Measurements from ENCODE around the gene ARL5C.
A peak's percentile ranks its signal among the peaks of the same experiment; 100 is the strongest.

The ARL5C gene

DNA sequence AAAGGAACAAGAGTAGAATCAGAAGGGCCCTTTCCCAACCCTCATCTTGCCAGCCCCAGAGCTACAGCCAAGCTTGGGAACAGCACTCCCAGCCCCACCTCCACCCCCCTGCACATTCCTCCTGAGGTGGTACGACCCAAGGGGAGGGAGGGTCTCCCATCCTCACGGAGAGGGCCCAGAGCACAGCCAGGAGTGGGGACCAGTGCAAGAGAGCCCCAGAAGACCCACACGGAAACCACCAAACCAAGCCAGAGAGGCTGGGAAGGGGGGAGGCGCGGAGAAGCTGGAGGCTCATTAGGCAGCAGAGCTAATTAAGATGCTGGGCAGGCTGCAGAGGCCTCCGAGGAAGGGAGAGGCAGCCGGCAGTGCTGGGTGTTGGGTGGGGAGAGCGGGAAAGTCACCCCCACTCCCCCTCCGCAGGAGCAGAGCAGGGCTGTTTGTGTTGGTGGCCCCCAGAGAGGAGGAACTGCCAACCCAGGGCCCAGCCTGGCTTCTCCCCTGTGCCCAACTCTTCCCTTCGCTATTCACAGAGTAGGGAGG, 29.1 kb upstream of the ARL5C start:
- DNase-seq (ENCODE audit: low read depth, low spot score) = no peak
- no peak overlapping the region for H3K27ac ChIP-seq

DNA sequence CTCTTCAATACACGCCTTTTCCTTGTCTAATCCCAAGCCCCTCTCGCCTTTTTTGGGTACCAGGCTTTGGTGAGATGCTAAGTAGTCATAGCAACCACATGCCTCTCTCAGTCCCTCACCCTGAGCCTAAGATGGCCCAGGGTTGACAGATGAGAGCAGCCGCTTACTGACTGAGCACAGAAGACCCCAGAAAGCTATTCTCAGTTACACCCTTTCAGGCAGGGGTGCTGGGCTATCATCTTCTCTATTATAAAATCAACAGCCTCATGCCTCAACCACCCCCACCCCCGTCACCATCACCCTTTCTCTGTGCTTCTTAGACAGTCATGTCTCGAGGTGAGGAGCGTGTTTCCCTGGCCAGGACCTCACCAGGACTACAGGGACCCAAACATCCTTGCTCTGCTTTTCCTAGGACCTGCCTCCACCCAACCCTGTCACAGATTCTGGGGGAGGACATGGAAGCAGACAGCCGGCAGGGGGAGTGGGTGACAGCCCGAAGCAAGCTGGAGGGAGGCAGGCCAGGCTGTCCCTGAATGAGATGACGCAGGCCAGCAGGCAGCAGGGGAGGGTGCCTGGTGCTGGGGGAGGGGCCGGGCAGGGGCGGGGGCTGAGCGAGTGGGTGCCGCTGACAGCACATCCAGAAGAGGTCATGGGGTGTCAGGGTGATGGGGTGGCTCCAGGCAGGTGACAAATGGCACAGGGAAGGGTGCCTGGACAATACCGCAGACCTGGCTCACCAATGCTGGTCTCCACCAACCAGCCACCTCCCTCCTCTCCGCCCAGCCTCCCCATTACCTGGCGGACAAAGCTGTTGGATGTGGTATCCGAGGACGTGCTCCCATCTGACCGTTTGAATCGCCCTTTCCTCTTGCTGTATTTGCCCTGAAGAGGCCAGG, 28.4 kb upstream of the ARL5C start:
- H3K27ac ChIP-seq = no peak overlapping the region
- no peak for DNase-seq (ENCODE audit: low read depth, low spot score)

DNA sequence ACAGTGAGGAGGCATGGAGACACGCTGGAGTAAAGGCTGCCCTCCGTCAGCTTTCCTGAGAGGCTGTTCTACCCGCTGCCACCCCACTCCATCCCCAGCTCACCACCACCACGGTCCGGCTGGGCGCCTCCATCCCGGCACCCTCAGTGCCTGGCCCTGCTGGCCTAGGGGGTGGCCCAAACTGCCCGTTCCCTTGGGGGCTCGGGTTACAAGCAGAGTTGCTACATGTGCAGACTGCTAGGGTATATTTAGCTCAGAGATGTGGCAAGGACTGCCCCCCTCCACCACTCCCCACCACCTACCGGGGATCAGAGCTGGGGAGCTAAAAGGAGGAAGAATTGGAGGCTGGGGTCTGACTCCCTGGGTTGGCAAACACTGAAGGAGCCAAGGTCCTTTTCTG, 27.4 kb upstream of the ARL5C start:
- no peak for DNase-seq (ENCODE audit: low read depth, low spot score)
- H3K27ac ChIP-seq = no peak overlapping the region

DNA sequence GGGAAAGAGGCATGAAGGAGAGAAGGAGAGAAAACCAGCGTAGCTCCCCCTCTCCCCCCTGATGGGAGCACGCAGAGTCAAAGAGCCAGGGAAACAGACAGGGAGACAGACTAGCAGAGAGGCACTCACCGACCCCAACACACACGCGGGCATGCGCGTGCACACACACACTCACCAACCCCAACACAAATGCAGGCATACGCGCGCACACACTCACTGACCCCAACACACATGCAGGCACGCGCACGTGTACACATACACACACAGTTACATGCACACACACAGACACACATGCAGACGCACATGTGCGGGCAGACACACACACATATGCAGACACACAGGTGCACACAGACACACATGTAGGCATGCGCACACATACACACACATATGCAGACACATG, 26.9 kb upstream of the ARL5C start:
- DNase-seq (ENCODE audit: low read depth, low spot score) = no peak
- no peak overlapping the region for H3K27ac ChIP-seq

DNA sequence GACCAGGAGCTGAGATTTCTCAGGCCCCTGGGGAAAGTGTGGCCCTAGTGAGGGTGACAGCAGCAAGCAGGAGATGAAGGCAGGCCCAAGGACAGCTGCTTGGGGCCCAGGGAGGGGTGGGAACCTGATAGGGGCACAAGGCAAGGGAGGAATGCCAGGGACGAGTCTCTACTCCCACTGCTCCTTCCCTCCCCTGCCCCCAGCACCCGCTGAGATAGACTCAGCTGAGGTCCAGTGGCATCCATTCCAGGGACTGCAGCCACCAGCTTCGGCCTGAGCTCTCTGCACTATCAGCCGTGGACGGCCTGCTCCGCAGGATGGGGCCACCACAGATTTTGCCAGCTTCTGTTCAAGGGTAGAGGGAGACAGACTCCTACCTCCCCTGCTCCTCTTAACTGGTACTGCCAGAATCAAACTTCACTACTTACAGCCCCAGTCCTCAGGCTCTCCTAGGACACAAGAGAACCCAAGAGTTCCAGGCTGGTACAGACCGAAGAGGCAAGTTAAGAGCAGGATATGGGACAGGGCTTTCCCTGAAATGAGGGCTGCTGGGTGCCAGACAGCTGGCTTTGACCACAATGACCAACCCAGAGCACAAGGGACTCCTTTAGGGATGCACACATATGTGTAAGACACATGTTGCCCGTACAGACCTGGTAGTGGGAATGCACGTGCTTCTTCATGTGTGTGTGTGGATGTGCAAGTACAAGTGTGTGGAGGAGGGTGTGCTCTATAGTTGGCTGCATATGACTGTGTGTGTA, 26.0 kb upstream of the ARL5C start:
- no peak for DNase-seq (ENCODE audit: low read depth, low spot score)
- H3K27ac ChIP-seq = no peak overlapping the region

DNA sequence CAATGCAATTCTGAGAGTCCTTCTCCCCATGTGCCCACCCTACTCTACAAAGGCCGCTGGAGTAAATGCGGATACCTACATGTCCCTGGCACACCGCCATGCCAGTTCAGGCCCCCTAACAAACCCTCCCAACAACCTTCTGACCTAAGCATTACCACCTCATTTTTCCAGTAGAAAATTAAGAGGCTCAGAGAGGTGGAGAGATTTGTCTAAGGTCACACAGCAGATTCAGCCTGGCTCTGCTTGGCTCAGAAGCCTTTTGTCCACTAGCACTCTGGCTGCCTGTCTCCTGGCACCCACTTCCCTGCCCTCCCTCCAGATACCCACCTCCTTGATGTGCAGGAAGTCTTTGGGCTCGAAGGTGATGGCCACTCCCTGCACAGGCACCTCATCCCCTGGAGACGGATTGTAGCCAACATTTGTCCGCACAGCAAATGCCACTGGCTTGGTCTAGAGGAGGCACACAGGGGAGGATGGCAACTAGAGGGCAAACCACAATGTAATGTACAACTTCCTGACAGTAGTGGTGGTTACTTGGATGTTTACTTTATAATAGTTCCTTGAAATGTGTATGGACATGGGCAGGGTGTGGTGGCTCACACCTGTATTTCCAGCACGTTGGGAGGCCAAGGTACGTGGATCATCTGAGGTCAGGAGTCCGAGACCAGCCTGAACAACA, 21.3 kb upstream of the ARL5C start:
- H3K27ac ChIP-seq = no peak overlapping the region
- DNase-seq (ENCODE audit: low read depth, low spot score) = no peak

DNA sequence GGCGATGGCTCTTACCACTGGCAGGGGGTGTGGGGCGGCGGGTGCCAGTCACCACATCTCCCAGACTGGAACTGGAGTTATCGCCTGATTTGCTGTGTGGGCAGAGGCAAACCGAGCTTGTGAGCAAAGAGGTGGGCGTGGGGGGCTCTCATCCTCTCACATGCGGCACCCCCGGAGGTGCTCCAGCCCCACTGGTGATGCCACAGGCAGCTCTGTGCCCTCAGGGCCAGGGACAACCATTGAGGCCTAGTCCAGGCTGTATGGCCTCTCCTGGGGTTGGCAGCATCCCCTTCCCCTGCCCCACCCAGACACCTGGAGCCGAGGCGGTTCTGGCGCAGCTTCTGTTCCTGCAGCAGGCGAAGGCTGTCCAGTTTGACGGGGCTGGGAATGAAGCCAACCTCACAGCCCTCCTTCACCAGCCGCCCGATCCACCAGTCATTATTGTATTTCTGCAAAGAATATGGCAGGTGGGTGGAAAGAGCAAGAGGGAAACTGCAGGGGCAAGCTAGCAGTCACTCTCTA, 20.6 kb upstream of the ARL5C start:
- no peak overlapping the region for H3K27ac ChIP-seq
- no peak for DNase-seq (ENCODE audit: low read depth, low spot score)

DNA sequence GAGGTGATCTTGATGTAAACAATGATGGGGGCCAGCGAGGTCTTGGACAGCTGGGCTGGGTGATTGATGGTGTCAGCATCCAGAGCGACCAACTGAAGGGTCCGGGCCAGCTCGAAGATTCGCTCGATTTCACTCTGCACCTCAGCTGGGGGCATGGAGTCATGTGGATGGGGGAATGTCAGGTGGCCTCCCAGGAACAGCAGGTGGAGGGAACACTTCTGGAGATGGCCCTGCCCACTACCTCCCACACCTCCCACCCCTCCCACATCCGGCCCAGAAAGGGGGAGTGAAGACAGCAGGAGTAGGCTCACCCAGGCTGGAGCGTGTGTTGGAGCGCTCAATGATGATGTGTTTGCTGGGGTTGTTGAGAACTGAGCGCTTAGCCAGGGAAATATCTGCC, 17.8 kb upstream of the ARL5C start:
- DNase-seq (ENCODE audit: low read depth, low spot score) = no peak

DNA sequence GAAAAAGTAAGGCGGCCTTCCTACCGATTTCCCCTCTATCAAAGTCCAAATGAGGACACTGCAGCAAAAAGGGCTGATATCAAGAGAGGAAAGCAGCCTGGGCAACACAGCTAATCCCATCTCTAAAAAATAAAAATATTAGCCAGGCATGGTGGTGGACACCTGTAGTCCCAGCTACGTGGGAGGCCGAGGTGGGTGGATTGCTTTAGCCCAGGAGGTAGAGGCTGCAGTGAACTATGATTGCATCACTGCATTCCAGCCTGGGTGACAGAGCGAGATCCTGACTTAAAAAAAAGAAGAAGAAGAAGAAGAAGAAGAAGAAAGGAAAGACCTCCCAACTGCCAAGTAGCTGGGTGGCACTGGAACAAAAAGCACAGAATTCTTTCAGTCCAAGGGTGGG, 17.1 kb upstream of the ARL5C start:
- H3K27ac ChIP-seq = no peak overlapping the region
- no peak for DNase-seq (ENCODE audit: low read depth, low spot score)

More for the DNA sequence above, 17.8 kb upstream of the ARL5C start:
- H3K27ac ChIP-seq = no peak overlapping the region

DNA sequence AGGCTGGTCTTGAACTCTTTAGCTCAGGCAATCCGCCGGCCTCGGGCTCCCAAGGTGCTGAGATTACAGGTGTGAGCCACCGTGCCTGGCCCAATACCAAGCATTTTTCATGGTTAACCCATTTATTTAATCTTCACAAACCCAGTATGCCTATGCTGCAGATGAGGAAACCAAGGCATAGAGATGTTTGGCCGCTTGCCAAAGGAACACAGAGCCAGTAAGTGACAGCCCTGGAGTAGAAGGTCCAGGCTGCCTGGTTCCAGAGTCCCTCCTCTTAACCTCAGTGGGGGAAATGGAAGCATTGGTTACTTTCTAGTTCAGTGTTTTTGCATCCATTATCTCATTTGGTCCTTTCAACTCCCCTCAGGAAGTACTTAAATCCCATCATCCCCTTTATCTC, 15.3 kb upstream of the ARL5C start:
- DNase-seq (ENCODE audit: low read depth, low spot score) = no peak

DNA sequence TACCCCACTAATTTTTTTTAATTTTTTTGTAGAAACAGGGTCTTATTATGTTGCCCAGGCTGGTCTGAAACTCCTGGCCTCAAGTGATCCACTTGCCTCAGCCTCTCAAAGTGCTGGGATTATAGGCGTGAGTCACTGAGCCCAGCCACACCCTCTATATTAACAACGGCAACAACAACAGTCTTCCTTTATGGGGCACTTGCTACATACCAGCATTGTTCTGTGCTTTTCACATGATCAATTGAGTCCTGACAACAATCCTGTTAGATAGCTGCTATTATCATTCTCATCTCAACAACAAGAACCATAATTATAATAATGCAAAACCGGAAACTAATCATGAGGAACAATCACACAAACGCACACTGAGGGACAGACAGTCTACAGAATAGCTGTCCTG, 12.6 kb upstream of the ARL5C start:
- DNase-seq (ENCODE audit: low read depth, low spot score) = no peak
- H3K27ac ChIP-seq = peak overlapping the region; percentile 33

More for the DNA sequence above, 15.3 kb upstream of the ARL5C start:
- H3K27ac ChIP-seq = no peak overlapping the region

DNA sequence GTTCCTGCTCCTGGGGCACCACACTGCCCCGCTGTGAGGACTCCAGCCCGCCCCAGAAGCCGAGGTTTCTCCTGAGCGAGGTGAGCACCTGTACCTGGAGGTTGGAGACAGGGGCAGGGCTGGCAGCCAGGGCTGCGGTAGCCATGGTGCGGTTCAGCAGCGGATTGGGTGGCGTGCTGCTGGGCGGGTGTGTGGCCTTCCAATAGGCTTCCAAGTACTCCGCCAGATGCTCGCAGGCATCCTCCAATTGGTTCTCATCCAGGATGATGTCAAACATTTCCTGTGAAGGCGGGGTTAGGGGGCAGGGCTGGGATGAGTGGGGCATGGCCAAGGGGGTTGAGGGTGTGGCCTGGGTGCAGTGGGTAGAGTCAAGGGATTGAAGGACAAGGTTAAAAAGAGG, 11.3 kb upstream of the ARL5C start:
- no peak for DNase-seq (ENCODE audit: low read depth, low spot score)
- H3K27ac ChIP-seq = no peak overlapping the region

DNA sequence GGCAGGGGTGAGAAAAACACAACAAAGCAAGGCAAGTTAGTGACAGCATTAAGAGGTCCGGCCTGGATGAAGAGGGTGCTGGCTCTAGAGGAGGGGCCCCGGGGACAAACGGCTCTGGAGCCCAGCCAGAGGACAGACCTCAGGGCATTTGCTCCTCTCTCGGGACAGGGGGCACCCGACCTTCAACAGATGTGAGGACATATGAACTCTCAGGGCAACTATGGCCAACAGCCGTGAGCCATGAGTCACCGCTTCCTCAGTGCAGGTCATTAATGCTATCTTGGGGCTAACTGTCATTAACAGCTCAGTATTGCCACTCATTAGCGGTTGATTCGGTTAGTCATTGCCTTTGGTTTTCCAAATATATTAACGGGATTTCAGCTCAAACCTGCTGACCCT, 9.7 kb upstream of the ARL5C start:
- H3K27ac ChIP-seq = no peak overlapping the region
- DNase-seq (ENCODE audit: low read depth, low spot score) = no peak

DNA sequence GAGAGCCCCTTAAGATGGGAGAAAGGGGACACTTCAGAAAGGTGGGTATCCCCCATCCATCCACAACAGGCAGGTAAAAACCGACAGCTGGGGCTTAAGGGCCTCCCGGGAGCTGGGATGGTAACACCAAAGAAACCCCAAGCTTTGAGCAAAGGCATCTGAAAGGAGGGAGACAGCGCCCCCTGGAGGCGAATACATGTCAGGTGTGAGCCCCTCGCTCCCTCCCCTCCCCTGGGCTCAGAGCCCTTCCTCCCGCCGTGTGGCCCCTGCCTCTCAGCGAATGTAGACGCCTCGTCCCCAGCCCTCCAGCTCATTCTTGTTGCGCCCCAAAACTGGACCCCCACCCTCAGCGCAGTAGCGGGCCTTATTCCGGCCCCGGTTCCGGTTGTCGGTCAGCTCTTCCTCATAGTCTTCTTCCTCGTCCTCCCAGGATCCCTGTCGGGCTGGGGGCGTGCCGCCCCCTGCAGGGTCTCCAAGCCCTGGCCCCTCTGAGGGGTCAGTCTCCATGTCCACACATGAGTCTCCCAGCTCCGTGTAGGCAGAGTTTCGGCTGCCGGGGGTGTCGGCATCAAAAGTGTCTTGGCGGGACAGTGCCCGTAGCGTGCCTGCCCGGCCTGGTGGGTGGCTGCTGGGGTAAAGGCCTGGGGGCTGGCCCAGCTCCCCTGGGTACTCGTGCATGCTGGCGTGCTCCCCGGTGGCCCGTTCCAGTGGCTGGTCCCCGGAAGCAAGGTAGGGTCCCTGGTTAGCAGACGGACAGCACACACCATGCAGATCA, 9.1 kb upstream of the ARL5C start:
- no peak for DNase-seq (ENCODE audit: low read depth, low spot score)
- no peak overlapping the region for H3K27ac ChIP-seq

DNA sequence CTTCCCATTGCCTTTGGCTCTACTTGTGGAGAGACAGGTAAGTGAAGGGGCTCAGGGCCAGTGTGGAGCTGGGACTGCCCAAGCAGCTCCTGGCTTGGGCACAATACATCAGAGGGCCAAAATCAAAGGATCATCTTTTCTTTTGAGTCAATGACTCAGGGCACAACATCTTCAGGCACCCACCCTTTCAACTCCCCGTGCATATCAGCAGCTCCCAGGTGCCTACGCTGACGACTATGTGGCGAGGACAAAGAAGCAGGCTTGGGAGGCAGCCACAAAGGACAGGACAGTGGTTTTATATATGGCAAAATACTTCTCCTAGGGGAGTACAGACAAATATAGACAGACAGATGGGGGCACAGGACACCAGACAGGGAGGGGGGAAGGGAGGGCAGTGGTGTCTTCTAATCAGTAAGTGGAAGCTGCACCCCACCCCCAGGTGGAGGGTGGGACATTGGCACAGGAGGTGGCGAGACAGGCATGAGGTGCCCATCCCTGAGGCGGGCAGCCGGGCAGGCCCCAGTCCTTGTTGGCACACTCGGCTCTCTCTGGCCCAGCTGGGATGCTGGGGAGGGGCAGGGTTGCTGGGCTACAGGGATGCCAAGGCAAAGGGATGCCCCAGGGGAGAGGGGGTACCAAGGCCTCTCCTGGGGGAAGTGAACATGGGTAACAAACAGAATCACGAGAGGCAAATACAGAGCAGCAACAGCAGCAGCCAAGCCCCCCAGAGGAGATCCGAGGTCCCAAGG, 7.7 kb upstream of the ARL5C start:
- no peak overlapping the region for H3K27ac ChIP-seq

DNA sequence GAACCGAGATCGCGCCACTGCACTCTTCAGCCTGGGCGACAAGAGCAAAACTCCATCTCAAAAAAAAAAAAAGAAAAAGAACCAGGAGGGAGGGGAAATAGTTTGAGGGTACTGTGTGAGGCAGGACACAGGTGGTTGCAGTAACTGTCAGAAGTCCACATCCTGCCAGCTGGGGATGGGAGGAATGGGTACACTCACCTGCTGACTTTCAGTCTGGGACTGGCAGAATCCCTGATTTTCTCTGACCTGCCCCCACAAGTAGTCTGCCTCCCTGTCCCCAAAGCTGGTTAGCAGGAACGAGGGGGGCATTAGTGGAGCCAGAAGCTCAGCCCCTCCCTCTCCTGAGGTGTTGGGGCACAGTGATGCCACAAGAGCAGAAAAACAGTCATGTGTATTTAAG, 7.1 kb upstream of the ARL5C start:
- DNase-seq (ENCODE audit: low read depth, low spot score) = no peak
- H3K27ac ChIP-seq = no peak overlapping the region

More for the DNA sequence above, 7.7 kb upstream of the ARL5C start:
- no peak for DNase-seq (ENCODE audit: low read depth, low spot score)

DNA sequence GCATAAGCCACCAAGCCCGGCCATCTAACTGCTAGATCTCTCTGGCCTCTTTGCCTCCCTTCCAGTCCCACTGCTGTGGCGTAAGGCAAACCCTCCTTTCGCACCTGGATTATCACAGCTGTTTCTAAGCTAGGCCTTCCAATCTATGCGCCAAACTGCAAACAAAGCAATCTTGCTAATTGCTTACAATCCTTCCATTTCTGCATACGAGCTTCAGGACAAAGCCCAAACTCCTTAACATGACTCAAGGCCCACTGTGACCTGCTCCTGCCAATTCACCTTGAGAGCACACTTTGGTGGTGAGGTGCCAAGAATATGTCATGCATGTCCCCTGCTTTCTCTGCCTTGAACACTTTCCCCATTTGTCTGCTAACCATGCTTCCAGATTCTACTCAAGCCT, 6.0 kb upstream of the ARL5C start:
- no peak for DNase-seq (ENCODE audit: low read depth, low spot score)

DNA sequence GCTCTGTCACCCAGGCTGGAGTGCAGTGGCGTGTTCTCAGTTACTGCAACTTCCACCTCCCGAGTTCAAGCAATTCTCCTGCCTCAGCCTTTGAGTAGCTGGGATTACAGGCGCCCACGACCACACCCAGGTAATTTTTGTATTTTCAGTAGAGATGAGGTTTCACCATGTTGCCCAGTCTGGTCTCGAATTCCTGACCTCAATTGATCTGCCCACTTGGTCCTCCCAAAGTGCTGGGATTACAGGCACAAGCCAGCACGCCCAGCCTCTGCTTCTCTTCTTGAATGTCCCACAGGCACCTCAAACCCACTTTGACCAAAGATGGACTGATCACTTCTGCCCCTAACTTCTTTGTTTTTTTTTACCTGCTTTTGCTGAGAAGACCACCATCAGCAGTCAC, 4.6 kb upstream of the ARL5C start:
- no peak for DNase-seq (ENCODE audit: low read depth, low spot score)
- no peak overlapping the region for H3K27ac ChIP-seq

More for the DNA sequence above, 6.0 kb upstream of the ARL5C start:
- H3K27ac ChIP-seq = no peak overlapping the region

DNA sequence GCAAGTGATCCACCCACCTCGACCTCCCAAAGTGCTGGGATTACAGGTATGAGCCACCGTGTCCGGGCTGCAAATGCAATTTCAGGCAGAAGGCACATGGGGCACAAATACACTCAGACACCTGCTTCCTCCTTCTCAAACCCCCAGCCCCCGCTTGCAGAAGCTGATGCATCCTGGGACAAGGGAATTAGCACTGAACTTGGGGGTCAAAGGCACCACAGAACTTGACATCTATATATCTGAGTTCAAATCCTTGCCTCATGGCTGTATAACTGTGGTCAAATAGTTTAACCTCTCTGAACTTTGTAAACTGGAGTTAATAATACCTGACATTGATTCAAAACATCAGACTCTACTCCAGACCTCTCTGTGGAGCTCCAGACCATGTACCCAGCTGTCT, 4.1 kb upstream of the ARL5C start:
- no peak overlapping the region for H3K27ac ChIP-seq
- no peak for DNase-seq (ENCODE audit: low read depth, low spot score)
